IgD-negative memory B cell (primary cell): ENCODE measurements around the gene FOXC2. TPM values are rescaled to one million over a fixed set of nuclear protein-coding genes. Genes with fewer than 3 reads are reported as not detected.

Source experiments
- H3K27ac Mint-ChIP-seq, 3 donors: one replicate each; pipeline ENCODE4 v1.8.0; 2020 to 2022; ENCODE audit warnings: mild to moderate bottlenecking in 3 of 3, mixed read lengths in 3 of 3, moderate library complexity in 1 of 3
- H3K27me3 Mint-ChIP-seq: one replicate; pipeline ENCODE4 v1.8.0; 2021; ENCODE audit warnings: mixed read lengths
- H3K36me3 Mint-ChIP-seq: one replicate; pipeline ENCODE4 v1.8.0; 2020; ENCODE audit warnings: mild to moderate bottlenecking, mixed read lengths
- H3K4me1 Mint-ChIP-seq, 3 donors: one replicate each; pipeline ENCODE4 v1.8.0; 2020 to 2022; ENCODE audit warnings: mixed read lengths in 3 of 3, mild to moderate bottlenecking in 1 of 3
- H3K4me3 Mint-ChIP-seq, 4 donors: one replicate each; pipeline ENCODE4 v1.8.0; 2020 to 2022; ENCODE audit warnings: mild to moderate bottlenecking in 4 of 4, mixed read lengths in 4 of 4, moderate library complexity in 3 of 4
- H3K9me3 Mint-ChIP-seq, 3 donors: one replicate each; pipeline ENCODE4 v1.8.0; 2020 to 2021; ENCODE audit warnings: mixed read lengths in 3 of 3, mild to moderate bottlenecking in 1 of 3
- polyA plus RNA-seq: library from polyadenylated mRNA; unstranded; fragments of 300-500 nt; fragmentation: Illumina TruSeq; gene quantifications from one replicate; pipeline ENCODE4 v1.2.3, GENCODE V29; 2021

The FOXC2 gene
- polyA plus RNA-seq, 1 donor from 2014 or later: not detected

- peaks cover 12% of the 10 kb centered on the region for H3K36me3 Mint-ChIP-seq
- no peaks in the 10 kb centered on the region for H3K27me3 Mint-ChIP-seq
- no peaks in the 10 kb centered on the region for H3K9me3 Mint-ChIP-seq
Observed at GRCh38 chr16:86541560-86541959, 25.1 kb upstream of the FOXC2 start.

GRCh38 chr16:86542756-86543750 is 23.6 kb upstream of the FOXC2 start:
- Mint-ChIP-seq H3K4me1 (peaks cover 0 to 2% (median 0%) of the 10 kb centered on the region in 3 donors), H3K27ac (no peak overlapping the region), H3K36me3 (peaks cover 12% of the 10 kb centered on the region), H3K4me3 (no peak overlapping the region), H3K27me3 (no peaks in the 10 kb centered on the region), H3K9me3 (no peaks in the 10 kb centered on the region)

More at GRCh38 chr16:86541560-86541959, 25.1 kb upstream of the FOXC2 start:
- H3K27ac Mint-ChIP-seq: no peak overlapping the region
- H3K4me1 Mint-ChIP-seq: peaks cover 0 to 2% (median 0%) of the 10 kb centered on the region in 3 donors
- H3K4me3 Mint-ChIP-seq: no peak overlapping the region

- H3K4me1 Mint-ChIP-seq: peaks cover 0 to 2% (median 0%) of the 10 kb centered on the region in 3 donors
- no peak overlapping the region for H3K27ac Mint-ChIP-seq
- H3K4me3 Mint-ChIP-seq: no peak overlapping the region
- H3K9me3 Mint-ChIP-seq: no peaks in the 10 kb centered on the region
- peaks cover 7% of the 10 kb centered on the region for H3K36me3 Mint-ChIP-seq
- H3K27me3 Mint-ChIP-seq: no peaks in the 10 kb centered on the region
Observed at GRCh38 chr16:86545481-86545880, 21.1 kb upstream of the FOXC2 start.

GRCh38 chr16:86545954-86546637 is 20.5 kb upstream of the FOXC2 start:
- peaks cover 0 to 2% (median 0%) of the 10 kb centered on the region in 3 donors for H3K4me1 Mint-ChIP-seq
- no peak overlapping the region for H3K4me3 Mint-ChIP-seq
- no peaks in the 10 kb centered on the region for H3K9me3 Mint-ChIP-seq
- no peak overlapping the region for H3K27ac Mint-ChIP-seq
- no peaks in the 10 kb centered on the region for H3K27me3 Mint-ChIP-seq
- peaks cover 7% of the 10 kb centered on the region for H3K36me3 Mint-ChIP-seq

GRCh38 chr16:86546638-86547013 is 20.0 kb upstream of the FOXC2 start:
- Mint-ChIP-seq H3K4me3 (no peak overlapping the region), H3K27ac (no peak overlapping the region), H3K36me3 (peaks cover 7% of the 10 kb centered on the region), H3K4me1 (peaks cover 0 to 2% (median 0%) of the 10 kb centered on the region in 3 donors), H3K9me3 (no peaks in the 10 kb centered on the region), H3K27me3 (no peaks in the 10 kb centered on the region)

GRCh38 chr16:86547286-86547685 is 19.3 kb upstream of the FOXC2 start:
- Mint-ChIP-seq H3K27me3 (no peaks in the 10 kb centered on the region), H3K4me1 (peaks cover 0 to 2% (median under 1%) of the 10 kb centered on the region in 3 donors), H3K9me3 (no peaks in the 10 kb centered on the region), H3K36me3 (peaks cover 7% of the 10 kb centered on the region), H3K4me3 (no peak overlapping the region), H3K27ac (no peak overlapping the region)

- H3K4me1 Mint-ChIP-seq: peaks cover 9 to 13% (median 12%) of the 10 kb centered on the region in 3 donors
- H3K9me3 Mint-ChIP-seq: no peaks in the 10 kb centered on the region
- H3K36me3 Mint-ChIP-seq: peaks cover 9% of the 10 kb centered on the region
- no peak overlapping the region for H3K4me3 Mint-ChIP-seq
- H3K27ac Mint-ChIP-seq: no peak overlapping the region
- no peaks in the 10 kb centered on the region for H3K27me3 Mint-ChIP-seq
Observed at GRCh38 chr16:86549076-86549892, 17.3 kb upstream of the FOXC2 start.

GRCh38 chr16:86549893-86550190 is 16.8 kb upstream of the FOXC2 start:
- Mint-ChIP-seq H3K4me1 (peaks cover 11 to 14% (median 12%) of the 10 kb centered on the region in 3 donors), H3K9me3 (no peaks in the 10 kb centered on the region), H3K36me3 (peaks cover 6% of the 10 kb centered on the region), H3K27ac (no peak overlapping the region), H3K27me3 (no peaks in the 10 kb centered on the region), H3K4me3 (no peak overlapping the region)

- Mint-ChIP-seq H3K27me3 (no peaks in the 10 kb centered on the region), H3K4me3 (no peak overlapping the region), H3K27ac (peak overlapping the region in 1 of 3 donors; percentile 52), H3K36me3 (peaks cover 2% of the 10 kb centered on the region), H3K9me3 (no peaks in the 10 kb centered on the region), H3K4me1 (peaks cover 15 to 18% (median 16%) of the 10 kb centered on the region in 3 donors)
Observed at GRCh38 chr16:86550281-86550680, 16.3 kb upstream of the FOXC2 start.

GRCh38 chr16:86553356-86553755 is 13.3 kb upstream of the FOXC2 start:
- H3K36me3 Mint-ChIP-seq: peaks cover 2% of the 10 kb centered on the region
- H3K9me3 Mint-ChIP-seq: no peaks in the 10 kb centered on the region
- peaks cover 3% of the 10 kb centered on the region for H3K27me3 Mint-ChIP-seq
- H3K4me1 Mint-ChIP-seq: peaks cover 15 to 19% (median 16%) of the 10 kb centered on the region in 3 donors
- H3K4me3 Mint-ChIP-seq: peak overlapping the region in 1 of 4 donors; percentile 97
- peak overlapping the region in 1 of 3 donors; percentile 93 for H3K27ac Mint-ChIP-seq

GRCh38 chr16:86554599-86554916 is 12.1 kb upstream of the FOXC2 start:
- H3K4me3 Mint-ChIP-seq: peak overlapping the region; percentile 90 to 97 (median 96)
- H3K36me3 Mint-ChIP-seq: peaks cover 2% of the 10 kb centered on the region
- H3K27me3 Mint-ChIP-seq: peaks cover 6% of the 10 kb centered on the region
- H3K4me1 Mint-ChIP-seq: peaks cover 15 to 19% (median 16%) of the 10 kb centered on the region in 3 donors
- H3K9me3 Mint-ChIP-seq: no peaks in the 10 kb centered on the region
- H3K27ac Mint-ChIP-seq: peak overlapping the region; percentile 93 to 98 (median 98)

GRCh38 chr16:86554917-86555703 is 11.5 kb upstream of the FOXC2 start, which contains the start of gene MTHFSD:
Gene MTHFSD, minus strand, starts transcription at chr16:86555235. Its CDS starts 51 bp downstream, at chr16:86555184.
- Mint-ChIP-seq H3K27ac (peak within 1 kb of the TSS; percentile 93 to 98 (median 98)), H3K4me1 (peaks cover 15 to 19% (median 16%) of the 10 kb centered on the region in 3 donors), H3K4me3 (peak within 1 kb of the TSS; percentile 90 to 97 (median 96)), H3K27me3 (peaks cover 7% of the 10 kb centered on the region), H3K9me3 (no peaks in the 10 kb centered on the region), H3K36me3 (peaks cover 2% of the 10 kb centered on the region)

GRCh38 chr16:86555704-86556075 is 10.9 kb upstream of the FOXC2 start:
- Mint-ChIP-seq H3K27me3 (peaks cover 10% of the 10 kb centered on the region), H3K4me3 (peak overlapping the region; percentile 90 to 97 (median 96)), H3K4me1 (peaks cover 15 to 19% (median 16%) of the 10 kb centered on the region in 3 donors), H3K27ac (peak overlapping the region; percentile 93 to 98 (median 98)), H3K9me3 (no peaks in the 10 kb centered on the region), H3K36me3 (peaks cover 2% of the 10 kb centered on the region)

GRCh38 chr16:86556576-86556975 is 10.1 kb upstream of the FOXC2 start:
- H3K4me3 Mint-ChIP-seq: peak overlapping the region; percentile 72 to 97 (median 92)
- peaks cover 15 to 19% (median 16%) of the 10 kb centered on the region in 3 donors for H3K4me1 Mint-ChIP-seq
- peaks cover 11% of the 10 kb centered on the region for H3K27me3 Mint-ChIP-seq
- H3K36me3 Mint-ChIP-seq: peaks cover 2% of the 10 kb centered on the region
- no peaks in the 10 kb centered on the region for H3K9me3 Mint-ChIP-seq
- peak overlapping the region in 2 of 3 donors; percentile 29 to 93 for H3K27ac Mint-ChIP-seq
